GM19463 (cell line): Measurements from ENCODE around the gene IQSEC1.
"Not testable (repeated sequence)": the region's sequence is repeated elsewhere in the genome, so short reads cannot be mapped to it uniquely, and the experiment has no call there.

ENCODE experiments used
- ATAC-seq: cut with Tn5 transposase; IDR thresholded peaks from one replicate; pipeline ENCODE4 v1.9.1; 2021; ENCODE audit warnings: mild to moderate bottlenecking, moderate library complexity; ENCODE audit not compliant: unreplicated experiment

The IQSEC1 gene

GRCh38 chr3:12861611-12862010 lies 211.6 kb downstream of the IQSEC1 start:
- no peak for ATAC-seq

- ATAC-seq: no peak
Measured at GRCh38 chr3:12859840-12860239, 213.4 kb downstream of the IQSEC1 start.

GRCh38 chr3:12856626-12857025 lies 216.6 kb downstream of the IQSEC1 start:
- ATAC-seq: no peak

GRCh38 chr3:12854565-12854964 lies 218.7 kb downstream of the IQSEC1 start:
- no peak for ATAC-seq

GRCh38 chr3:12853847-12854246 lies 219.4 kb downstream of the IQSEC1 start:
- not testable (repeated sequence) for ATAC-seq

GRCh38 chr3:12852201-12852600 lies 221.0 kb downstream of the IQSEC1 start:
- no peak for ATAC-seq
